ENCODE data around the gene PLEKHF1.

DNA sequence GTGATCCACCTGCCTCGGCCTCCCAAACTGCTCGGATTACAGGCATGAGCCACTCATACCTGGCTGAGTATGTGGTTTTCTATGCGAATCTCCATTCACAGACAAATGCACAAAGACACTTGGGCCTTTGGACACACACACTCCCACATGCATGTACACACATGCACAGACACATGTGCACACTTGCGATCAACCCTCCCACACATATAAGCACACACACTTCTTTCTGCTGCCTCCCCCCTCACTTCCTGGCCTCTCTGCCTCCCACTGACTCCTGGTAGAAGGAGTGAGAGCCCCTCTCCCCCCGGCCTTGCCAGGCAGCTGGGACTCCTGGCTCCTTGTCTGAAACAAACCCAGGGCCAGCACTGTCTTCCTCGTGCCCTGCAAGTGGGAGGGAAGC lies 29.3 kb upstream of the PLEKHF1 start:
- TF ChIP-seq, protein P1, sequence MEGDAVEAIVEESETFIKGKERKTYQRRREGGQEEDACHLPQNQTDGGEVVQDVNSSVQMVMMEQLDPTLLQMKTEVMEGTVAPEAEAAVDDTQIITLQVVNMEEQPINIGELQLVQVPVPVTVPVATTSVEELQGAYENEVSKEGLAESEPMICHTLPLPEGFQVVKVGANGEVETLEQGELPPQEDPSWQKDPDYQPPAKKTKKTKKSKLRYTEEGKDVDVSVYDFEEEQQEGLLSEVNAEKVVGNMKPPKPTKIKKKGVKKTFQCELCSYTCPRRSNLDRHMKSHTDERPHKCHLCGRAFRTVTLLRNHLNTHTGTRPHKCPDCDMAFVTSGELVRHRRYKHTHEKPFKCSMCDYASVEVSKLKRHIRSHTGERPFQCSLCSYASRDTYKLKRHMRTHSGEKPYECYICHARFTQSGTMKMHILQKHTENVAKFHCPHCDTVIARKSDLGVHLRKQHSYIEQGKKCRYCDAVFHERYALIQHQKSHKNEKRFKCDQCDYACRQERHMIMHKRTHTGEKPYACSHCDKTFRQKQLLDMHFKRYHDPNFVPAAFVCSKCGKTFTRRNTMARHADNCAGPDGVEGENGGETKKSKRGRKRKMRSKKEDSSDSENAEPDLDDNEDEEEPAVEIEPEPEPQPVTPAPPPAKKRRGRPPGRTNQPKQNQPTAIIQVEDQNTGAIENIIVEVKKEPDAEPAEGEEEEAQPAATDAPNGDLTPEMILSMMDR (IDR thresholded peaks at IDR 0.05) = no peak
- no peak for TF ChIP-seq POLR2A (IDR thresholded peaks at IDR 0.05)

Data from lower leg skin (tissue), 3 donors.